ENCODE data around the gene PRSS33.

Gene PRSS33

DNA sequence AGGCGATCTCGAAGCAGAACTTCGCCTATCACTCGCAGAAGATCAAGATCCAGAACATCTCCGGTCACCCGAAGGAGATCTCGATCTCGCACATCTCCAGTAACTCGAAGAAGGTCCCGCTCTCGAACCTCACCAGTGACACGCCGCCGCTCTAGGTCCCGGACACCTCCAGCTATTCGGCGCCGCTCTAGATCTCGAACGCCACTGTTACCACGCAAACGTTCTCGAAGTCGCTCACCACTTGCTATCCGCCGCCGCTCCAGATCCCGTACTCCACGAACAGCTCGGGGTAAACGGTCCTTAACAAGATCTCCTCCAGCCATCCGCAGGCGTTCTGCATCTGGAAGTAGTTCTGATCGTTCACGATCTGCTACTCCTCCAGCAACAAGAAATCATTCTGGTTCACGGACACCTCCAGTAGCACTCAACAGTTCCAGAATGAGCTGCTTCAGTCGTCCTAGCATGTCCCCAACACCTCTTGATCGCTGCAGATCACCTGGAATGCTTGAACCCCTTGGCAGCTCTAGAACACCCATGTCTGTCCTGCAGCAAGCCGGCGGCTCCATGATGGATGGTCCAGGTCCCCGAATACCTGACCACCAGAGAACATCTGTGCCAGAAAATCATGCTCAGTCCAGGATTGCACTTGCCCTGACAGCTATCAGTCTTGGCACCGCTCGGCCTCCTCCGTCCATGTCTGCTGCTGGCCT is 20.8 kb downstream of the PRSS33 start:
- TF ChIP-seq, protein P1, sequence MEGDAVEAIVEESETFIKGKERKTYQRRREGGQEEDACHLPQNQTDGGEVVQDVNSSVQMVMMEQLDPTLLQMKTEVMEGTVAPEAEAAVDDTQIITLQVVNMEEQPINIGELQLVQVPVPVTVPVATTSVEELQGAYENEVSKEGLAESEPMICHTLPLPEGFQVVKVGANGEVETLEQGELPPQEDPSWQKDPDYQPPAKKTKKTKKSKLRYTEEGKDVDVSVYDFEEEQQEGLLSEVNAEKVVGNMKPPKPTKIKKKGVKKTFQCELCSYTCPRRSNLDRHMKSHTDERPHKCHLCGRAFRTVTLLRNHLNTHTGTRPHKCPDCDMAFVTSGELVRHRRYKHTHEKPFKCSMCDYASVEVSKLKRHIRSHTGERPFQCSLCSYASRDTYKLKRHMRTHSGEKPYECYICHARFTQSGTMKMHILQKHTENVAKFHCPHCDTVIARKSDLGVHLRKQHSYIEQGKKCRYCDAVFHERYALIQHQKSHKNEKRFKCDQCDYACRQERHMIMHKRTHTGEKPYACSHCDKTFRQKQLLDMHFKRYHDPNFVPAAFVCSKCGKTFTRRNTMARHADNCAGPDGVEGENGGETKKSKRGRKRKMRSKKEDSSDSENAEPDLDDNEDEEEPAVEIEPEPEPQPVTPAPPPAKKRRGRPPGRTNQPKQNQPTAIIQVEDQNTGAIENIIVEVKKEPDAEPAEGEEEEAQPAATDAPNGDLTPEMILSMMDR (conservative IDR thresholded peaks at IDR 0.05; ENCODE audit: low read depth, low read length): no peak
- no peak for DNase-seq (ENCODE audit: low read depth)
- no peak overlapping the region for H3K4me3 ChIP-seq (ENCODE audit: low read length)

DNA sequence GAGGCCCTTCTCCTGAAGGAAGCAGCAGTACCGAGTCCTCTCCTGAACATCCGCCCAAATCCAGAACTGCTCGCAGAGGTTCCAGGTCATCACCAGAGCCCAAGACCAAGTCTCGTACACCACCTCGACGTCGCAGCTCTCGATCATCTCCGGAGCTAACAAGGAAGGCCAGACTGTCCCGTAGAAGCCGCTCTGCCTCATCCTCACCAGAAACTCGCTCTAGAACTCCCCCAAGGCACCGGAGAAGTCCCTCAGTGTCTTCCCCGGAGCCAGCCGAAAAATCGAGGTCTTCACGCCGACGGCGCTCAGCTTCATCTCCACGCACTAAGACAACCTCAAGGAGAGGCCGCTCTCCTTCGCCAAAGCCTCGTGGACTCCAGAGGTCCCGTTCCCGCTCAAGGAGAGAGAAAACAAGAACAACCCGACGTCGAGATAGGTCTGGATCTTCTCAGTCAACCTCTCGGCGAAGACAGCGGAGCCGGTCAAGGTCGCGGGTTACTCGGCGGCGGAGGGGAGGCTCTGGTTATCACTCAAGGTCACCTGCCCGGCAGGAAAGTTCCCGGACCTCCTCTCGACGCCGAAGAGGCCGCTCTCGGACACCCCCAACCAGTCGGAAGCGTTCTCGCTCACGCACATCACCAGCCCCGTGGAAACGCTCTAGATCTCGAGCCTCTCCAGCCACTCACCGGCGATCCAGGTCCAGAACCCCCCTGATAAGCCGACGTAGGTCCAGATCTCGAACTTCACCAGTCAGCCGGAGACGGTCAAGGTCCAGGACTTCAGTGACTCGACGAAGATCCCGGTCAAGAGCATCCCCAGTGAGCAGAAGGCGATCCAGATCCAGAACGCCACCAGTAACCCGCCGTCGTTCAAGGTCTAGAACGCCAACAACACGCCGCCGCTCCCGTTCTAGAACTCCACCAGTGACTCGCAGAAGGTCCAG is 21.6 kb downstream of the PRSS33 start:
- DNase-seq (ENCODE audit: low read depth): no peak
- TF ChIP-seq, protein P1 (conservative IDR thresholded peaks at IDR 0.05; ENCODE audit: low read depth, low read length): no peak
- H3K4me3 ChIP-seq (ENCODE audit: low read length): no peak overlapping the region

DNA sequence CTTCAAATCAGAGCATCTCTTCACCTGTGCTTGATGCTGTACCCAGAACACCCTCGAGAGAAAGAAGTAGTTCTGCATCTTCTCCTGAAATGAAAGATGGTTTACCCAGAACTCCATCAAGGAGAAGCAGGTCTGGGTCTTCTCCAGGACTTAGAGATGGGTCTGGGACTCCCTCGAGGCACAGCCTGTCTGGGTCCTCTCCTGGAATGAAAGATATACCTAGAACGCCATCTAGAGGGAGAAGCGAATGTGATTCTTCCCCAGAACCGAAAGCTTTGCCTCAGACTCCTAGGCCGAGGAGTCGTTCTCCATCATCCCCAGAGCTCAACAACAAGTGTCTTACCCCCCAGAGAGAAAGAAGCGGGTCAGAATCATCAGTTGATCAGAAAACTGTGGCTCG is 22.6 kb downstream of the PRSS33 start:
- no peak for DNase-seq (ENCODE audit: low read depth)
- H3K4me3 ChIP-seq (ENCODE audit: low read length): no peak overlapping the region
- TF ChIP-seq, protein P1 (conservative IDR thresholded peaks at IDR 0.05; ENCODE audit: low read depth, low read length): no peak

DNA sequence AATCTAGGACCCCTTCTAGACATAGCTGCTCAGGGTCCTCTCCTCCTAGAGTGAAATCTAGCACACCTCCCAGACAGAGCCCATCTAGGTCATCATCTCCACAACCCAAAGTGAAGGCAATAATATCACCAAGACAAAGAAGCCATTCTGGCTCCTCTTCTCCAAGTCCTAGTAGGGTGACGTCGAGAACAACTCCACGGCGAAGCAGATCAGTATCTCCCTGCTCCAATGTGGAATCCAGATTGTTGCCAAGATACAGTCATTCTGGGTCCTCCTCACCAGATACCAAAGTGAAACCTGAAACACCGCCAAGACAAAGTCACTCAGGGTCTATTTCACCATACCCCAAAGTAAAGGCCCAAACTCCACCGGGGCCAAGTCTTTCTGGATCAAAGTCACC is 24.2 kb downstream of the PRSS33 start:
- no peak overlapping the region for H3K4me3 ChIP-seq (ENCODE audit: low read length)
- DNase-seq (ENCODE audit: low read depth): no peak
- TF ChIP-seq, protein P1 (conservative IDR thresholded peaks at IDR 0.05; ENCODE audit: low read depth, low read length): no peak

DNA sequence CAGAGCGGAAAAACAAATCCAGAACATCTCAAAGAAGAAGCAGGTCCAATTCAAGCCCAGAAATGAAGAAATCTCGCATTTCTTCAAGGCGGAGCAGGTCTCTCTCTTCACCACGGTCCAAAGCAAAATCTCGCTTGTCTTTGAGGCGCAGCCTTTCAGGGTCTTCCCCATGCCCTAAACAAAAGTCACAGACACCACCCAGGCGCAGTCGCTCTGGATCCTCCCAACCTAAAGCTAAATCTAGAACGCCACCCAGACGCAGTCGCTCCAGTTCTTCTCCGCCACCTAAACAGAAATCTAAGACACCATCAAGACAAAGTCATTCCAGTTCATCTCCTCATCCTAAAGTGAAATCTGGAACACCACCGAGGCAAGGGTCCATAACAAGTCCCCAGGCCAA is 24.6 kb downstream of the PRSS33 start:
- no peak overlapping the region for H3K4me3 ChIP-seq (ENCODE audit: low read length)
- TF ChIP-seq, protein P1 (conservative IDR thresholded peaks at IDR 0.05; ENCODE audit: low read depth, low read length): no peak
- DNase-seq (ENCODE audit: low read depth): no peak

DNA sequence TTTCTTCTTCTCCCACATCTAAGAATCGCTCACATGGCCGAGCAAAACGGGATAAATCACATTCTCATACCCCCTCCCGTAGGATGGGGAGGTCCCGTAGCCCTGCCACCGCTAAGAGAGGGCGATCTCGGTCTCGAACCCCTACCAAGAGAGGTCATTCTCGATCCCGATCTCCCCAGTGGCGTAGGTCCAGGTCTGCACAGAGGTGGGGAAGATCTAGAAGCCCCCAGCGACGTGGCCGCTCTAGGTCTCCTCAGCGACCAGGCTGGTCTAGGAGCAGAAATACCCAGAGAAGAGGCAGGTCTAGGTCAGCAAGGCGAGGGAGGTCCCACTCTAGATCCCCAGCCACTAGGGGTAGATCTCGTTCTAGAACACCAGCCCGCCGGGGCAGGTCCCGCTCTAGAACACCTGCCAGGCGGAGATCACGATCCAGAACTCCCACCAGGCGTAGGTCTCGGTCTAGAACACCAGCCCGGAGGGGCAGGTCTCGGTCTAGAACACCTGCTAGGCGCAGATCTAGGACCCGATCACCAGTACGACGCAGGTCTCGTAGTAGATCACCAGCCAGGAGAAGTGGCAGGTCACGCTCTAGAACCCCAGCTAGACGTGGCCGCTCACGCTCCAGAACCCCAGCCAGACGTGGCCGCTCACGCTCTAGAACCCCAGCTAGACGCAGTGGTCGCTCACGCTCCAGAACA is 25.3 kb downstream of the PRSS33 start:
- no peak for DNase-seq (ENCODE audit: low read depth)
- no peak overlapping the region for H3K4me3 ChIP-seq (ENCODE audit: low read length)
- TF ChIP-seq, protein P1 (conservative IDR thresholded peaks at IDR 0.05; ENCODE audit: low read depth, low read length): no peak
